OCI-LY7 (cell line): ENCODE results near the gene NCKAP5. TPM values are rescaled to one million over a fixed set of nuclear protein-coding genes. Genes with fewer than 3 reads are reported as not detected.

Experiments
- BruUV-seq: library from RNA; stranded (reverse); fragments of 400-500 nt; replicated peaks from 2 replicates; lab custom pipeline; 2021; lab: Mats Ljungman, UMichigan
- CTCF ChIA-PET: fragments of 300-600 bp; sonication (Branson Sonifier 250); formaldehyde crosslinking; loops from one replicate; lab custom pipeline; 2022; ENCODE audit warnings: antibody characterized with exemption; ENCODE audit not compliant: unreplicated experiment; lab: Charles Lee
- POLR2A ChIA-PET: fragments of 300-600 bp; sonication (Branson Sonifier 250); formaldehyde crosslinking; loops from one replicate; lab custom pipeline; 2022; ENCODE audit warnings: antibody characterized with exemption; lab: Charles Lee
- DNase-seq: peaks from one replicate; pipeline ENCODE4 v3.0.0-alpha.2; 2015; ENCODE audit warnings: low spot score
- H2AFZ ChIP-seq: fragments of 200-600 bp; sonication (generic), shearing (Covaris generic); 2 replicates; pipeline ENCODE4 v1.6.1; 2014; ENCODE audit warnings: mild to moderate bottlenecking, antibody characterized with exemption, low read length, moderate library complexity
- H3K27ac ChIP-seq: fragments of 200-600 bp; sonication (generic); 2 replicates; pipeline ENCODE4 v1.5.1; 2014; ENCODE audit warnings: mixed run types, low read depth, mild to moderate bottlenecking, moderate library complexity, low read length, inconsistent platforms; ENCODE audit not compliant: poor library complexity, severe bottlenecking
- H3K36me3 ChIP-seq: fragments of 200-600 bp; sonication (generic); 2 replicates; pipeline ENCODE4 v1.6.1; 2014; ENCODE audit warnings: mild to moderate bottlenecking, antibody characterized with exemption, low read length, moderate library complexity, mixed read lengths; ENCODE audit not compliant: insufficient read depth
- H3K4me1 ChIP-seq: fragments of 200-600 bp; sonication (generic); 2 replicates; pipeline ENCODE4 v1.5.1; 2014; ENCODE audit warnings: mild to moderate bottlenecking, low read length; ENCODE audit not compliant: insufficient read depth, poor library complexity, severe bottlenecking
- H3K4me2 ChIP-seq: fragments of 200-600 bp; sonication (generic); 2 replicates; pipeline ENCODE4 v1.6.1; 2014; ENCODE audit warnings: mild to moderate bottlenecking, low read length
- H3K4me3 ChIP-seq: fragments of 200-600 bp; sonication (generic); 2 replicates; pipeline ENCODE4 v1.5.1; 2014; ENCODE audit warnings: mild to moderate bottlenecking, low read depth, low read length; ENCODE audit not compliant: poor library complexity, severe bottlenecking
- H3K79me2 ChIP-seq: fragments of 200-600 bp; sonication (generic); 2 replicates; pipeline ENCODE4 v1.6.1; 2016; ENCODE audit warnings: low read depth, mild to moderate bottlenecking, low read length, moderate library complexity, mixed read lengths; ENCODE audit not compliant: insufficient read depth
- H3K9me2 ChIP-seq: fragments of 200-600 bp; sonication (generic); 2 replicates; pipeline ENCODE4 v1.6.1; 2016; ENCODE audit warnings: mild to moderate bottlenecking, low read length, mixed read lengths; ENCODE audit not compliant: insufficient read depth
- H3K9me3 ChIP-seq: fragments of 200-600 bp; sonication (generic); 2 replicates; pipeline ENCODE4 v1.6.1; 2014; ENCODE audit warnings: mild to moderate bottlenecking, mixed run types, low read length, mixed read lengths
- H4K20me1 ChIP-seq: fragments of 200-600 bp; sonication (generic); 2 replicates; pipeline ENCODE4 v1.6.1; 2014; ENCODE audit warnings: mild to moderate bottlenecking, antibody characterized with exemption, low read length, moderate library complexity, mixed read lengths; ENCODE audit not compliant: insufficient read depth
- EZH2phosphoT487 ChIP-seq: fragments of 200-600 bp; sonication (generic); IDR thresholded peaks from 2 replicates; pipeline ENCODE4 v1.6.1; 2018; ENCODE audit warnings: low read depth, borderline replicate concordance, mild to moderate bottlenecking, mixed run types, antibody characterized with exemption, low read length, moderate library complexity, mixed read lengths
- intact Hi-C: fragments of 100-400 bp; cut with micrococcal nuclease; formaldehyde crosslinking; loops from one replicate; pipeline ENCODE4 v1.10.0; 2022; ENCODE audit not compliant: unreplicated experiment
- total RNA-seq, 2 experiments: library from RNA; depleted of rRNA in 1 of 2; stranded (reverse); fragments of >200 nt in 1 of 2; shearing (Covaris generic) in 1 of 2; gene quantifications; 2 replicates each; pipeline ENCODE4 v1.2.3, GENCODE V29; 2014 to 2022
- TF ChIP-seq, protein P1 (sequence below): fragments of 200-600 bp; sonication (generic); conservative IDR thresholded peaks from 2 replicates; pipeline ENCODE4 v1.5.1; 2014; ENCODE audit warnings: mild to moderate bottlenecking, antibody characterized with exemption, low read length, moderate library complexity, mixed read lengths

NCKAP5 gene
- total RNA-seq, 2 experiments from 2014 or later, result not detected

DNA sequence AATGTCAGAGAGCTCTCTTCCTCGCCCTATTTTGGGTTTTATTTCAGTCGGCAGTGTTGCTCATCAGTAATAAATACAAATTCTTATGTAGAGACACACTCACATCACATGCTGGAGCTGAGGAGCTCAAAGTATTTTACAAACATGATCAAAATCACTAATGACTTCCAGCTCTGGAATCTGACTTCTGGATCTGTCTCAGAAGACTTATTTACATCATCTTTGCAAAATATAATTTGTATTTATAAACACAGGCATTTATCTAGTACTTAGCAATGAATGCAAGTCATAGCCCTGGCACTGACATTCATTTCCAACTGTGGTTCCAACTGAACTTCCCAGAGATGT lies 327.1 kb downstream of the NCKAP5 start:
- no peak overlapping the region for H2AFZ ChIP-seq
- no peak overlapping the region for H3K27ac ChIP-seq
- H3K4me1 ChIP-seq, result no peaks in the 10 kb centered on the region
- no TSS peak for BruUV-seq
- no peaks in the 10 kb centered on the region for H3K79me2 ChIP-seq
- DNase-seq, result no peak
- 0 out of 2 replicates have a peak, but pooled peaks cover 3% of the 10 kb centered on the region for H3K9me2 ChIP-seq
- ChIA-PET POLR2A (no interaction called here), CTCF (no interaction called here)
- no peak overlapping the region for H3K4me2 ChIP-seq
- H3K9me3 ChIP-seq, result no peaks in the 10 kb centered on the region
- H4K20me1 ChIP-seq, result no peaks in the 10 kb centered on the region
- intact Hi-C loops, result no loop called here
- no peak for TF ChIP-seq EZH2phosphoT487
- TF ChIP-seq, protein P1, sequence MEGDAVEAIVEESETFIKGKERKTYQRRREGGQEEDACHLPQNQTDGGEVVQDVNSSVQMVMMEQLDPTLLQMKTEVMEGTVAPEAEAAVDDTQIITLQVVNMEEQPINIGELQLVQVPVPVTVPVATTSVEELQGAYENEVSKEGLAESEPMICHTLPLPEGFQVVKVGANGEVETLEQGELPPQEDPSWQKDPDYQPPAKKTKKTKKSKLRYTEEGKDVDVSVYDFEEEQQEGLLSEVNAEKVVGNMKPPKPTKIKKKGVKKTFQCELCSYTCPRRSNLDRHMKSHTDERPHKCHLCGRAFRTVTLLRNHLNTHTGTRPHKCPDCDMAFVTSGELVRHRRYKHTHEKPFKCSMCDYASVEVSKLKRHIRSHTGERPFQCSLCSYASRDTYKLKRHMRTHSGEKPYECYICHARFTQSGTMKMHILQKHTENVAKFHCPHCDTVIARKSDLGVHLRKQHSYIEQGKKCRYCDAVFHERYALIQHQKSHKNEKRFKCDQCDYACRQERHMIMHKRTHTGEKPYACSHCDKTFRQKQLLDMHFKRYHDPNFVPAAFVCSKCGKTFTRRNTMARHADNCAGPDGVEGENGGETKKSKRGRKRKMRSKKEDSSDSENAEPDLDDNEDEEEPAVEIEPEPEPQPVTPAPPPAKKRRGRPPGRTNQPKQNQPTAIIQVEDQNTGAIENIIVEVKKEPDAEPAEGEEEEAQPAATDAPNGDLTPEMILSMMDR, result no peak
- no peak overlapping the region for H3K4me3 ChIP-seq
- no peaks in the 10 kb centered on the region for H3K36me3 ChIP-seq

DNA sequence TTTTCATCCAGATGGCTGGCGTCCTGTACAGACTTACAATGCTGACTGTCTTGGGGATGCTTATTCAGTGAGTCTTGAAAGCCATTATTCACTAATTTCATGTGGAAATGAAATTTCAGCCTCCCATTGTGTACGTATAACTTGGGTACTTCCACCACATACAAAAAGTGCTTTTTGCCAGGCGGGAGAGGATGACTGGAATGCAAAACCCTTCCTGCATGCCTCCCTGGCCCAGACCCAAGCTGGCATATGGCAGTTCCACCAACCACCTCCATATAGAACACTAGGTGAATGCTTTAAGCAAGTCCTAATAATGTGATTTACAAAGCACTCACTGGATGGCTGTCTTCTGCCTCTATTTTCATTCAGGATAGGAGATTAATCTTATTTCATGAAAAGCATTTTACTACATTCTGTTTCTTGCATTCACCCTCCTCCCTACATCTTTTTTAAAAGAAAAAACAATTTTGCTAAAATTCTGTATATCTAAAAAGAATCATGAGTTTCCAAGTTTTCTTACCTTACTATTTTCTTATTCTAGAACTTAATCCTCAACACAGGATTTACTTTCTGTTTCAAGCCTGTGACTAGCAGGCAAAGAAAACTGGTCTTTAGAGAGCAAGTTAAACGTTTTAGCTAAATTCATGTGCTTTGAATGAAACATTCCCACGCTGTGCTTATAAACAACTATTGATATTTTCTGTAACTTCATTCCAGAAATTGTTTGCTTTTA lies 327.6 kb downstream of the NCKAP5 start:
- Histone ChIP-seq H3K4me1 (no peaks in the 10 kb centered on the region), H3K4me3 (no peak overlapping the region), H4K20me1 (no peaks in the 10 kb centered on the region), H3K79me2 (no peaks in the 10 kb centered on the region), H3K27ac (no peak overlapping the region), H3K9me2 (0 out of 2 replicates have a peak, but pooled peaks cover 3% of the 10 kb centered on the region), H3K9me3 (no peaks in the 10 kb centered on the region), H3K36me3 (no peaks in the 10 kb centered on the region), H2AFZ (no peak overlapping the region), H3K4me2 (no peak overlapping the region)
- DNase-seq, result no peak
- TF ChIP-seq, protein P1, result no peak
- no peak for TF ChIP-seq EZH2phosphoT487
- ChIA-PET POLR2A (no interaction called here), CTCF (no interaction called here)
- intact Hi-C loops, result no loop called here
- BruUV-seq, result no TSS peak

DNA sequence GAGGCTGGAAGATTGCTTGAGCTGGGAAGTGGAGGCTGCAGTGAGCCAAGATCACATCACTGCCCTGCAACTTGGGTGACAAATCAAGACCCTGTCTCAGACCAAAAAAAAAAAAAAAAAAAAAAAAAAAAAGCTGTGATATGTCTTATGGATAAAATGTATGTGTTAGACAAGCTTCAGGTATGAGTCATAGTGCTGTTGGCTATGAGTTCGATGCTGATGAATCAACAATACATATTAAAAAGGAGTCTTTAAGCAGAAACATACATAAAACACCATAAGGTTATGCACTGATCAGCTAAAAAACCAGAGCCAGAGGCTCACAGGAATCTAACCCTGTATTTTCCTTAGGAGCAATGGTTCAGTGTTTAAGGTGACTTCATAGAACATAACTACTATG lies 332.3 kb downstream of the NCKAP5 start:
- ChIA-PET POLR2A (interaction anchor here (0.7 kb wide), 3 partner anchors 16 to 645 kb away, joined by 3 to 4 read pairs (median 4); no protein-coding TSS in a partner anchor), CTCF (no interaction called here)
- BruUV-seq, result no TSS peak
- H3K27ac ChIP-seq, result no peak overlapping the region
- no peaks in the 10 kb centered on the region for H3K9me2 ChIP-seq
- no peak overlapping the region for H3K4me3 ChIP-seq
- H3K36me3 ChIP-seq, result no peaks in the 10 kb centered on the region
- no peak overlapping the region for H2AFZ ChIP-seq
- TF ChIP-seq EZH2phosphoT487, result no peak
- no peak for DNase-seq
- H3K79me2 ChIP-seq, result no peaks in the 10 kb centered on the region
- H3K4me2 ChIP-seq, result no peak overlapping the region
- intact Hi-C loops, result no loop called here
- no peaks in the 10 kb centered on the region for H3K9me3 ChIP-seq
- no peaks in the 10 kb centered on the region for H4K20me1 ChIP-seq
- no peaks in the 10 kb centered on the region for H3K4me1 ChIP-seq
